ENCODE data around the gene MRTFA.
A peak's percentile ranks its signal among the peaks of the same experiment; 100 is the strongest.

MRTFA gene

GRCh38 chr22:40387746-40388145 is 248.8 kb downstream of the MRTFA start:
- DNase-seq, result no peak

GRCh38 chr22:40385036-40385782 is 251.3 kb downstream of the MRTFA start:
- peak; percentile 21 to 54 (median 52) for DNase-seq

GRCh38 chr22:40383905-40384304 is 252.6 kb downstream of the MRTFA start:
- peak in 3 of 4 experiments; percentile 12 to 49 (median 41) for DNase-seq

- no peak for DNase-seq
Measured at GRCh38 chr22:40381461-40381860, 255.1 kb downstream of the MRTFA start.

- peak; percentile 35 to 68 (median 54) for DNase-seq
Measured at GRCh38 chr22:40378448-40378847, 258.1 kb downstream of the MRTFA start.

- no peak for DNase-seq
Measured at GRCh38 chr22:40377931-40378330, 258.6 kb downstream of the MRTFA start.

- no peak for DNase-seq
Measured at GRCh38 chr22:40376149-40376548, 260.4 kb downstream of the MRTFA start.

- DNase-seq, result no peak
Measured at GRCh38 chr22:40374567-40374966, 262.0 kb downstream of the MRTFA start.

GRCh38 chr22:40368836-40369235 is 267.7 kb downstream of the MRTFA start:
- peak; percentile 20 to 74 (median 46) for DNase-seq

- DNase-seq, result no peak
Measured at GRCh38 chr22:40368016-40368415, 268.5 kb downstream of the MRTFA start.

GRCh38 chr22:40367342-40367741 is 269.2 kb downstream of the MRTFA start:
- no peak for DNase-seq

- no peak for DNase-seq
Measured at GRCh38 chr22:40366068-40366467, 270.5 kb downstream of the MRTFA start.

- no peak for DNase-seq
Measured at GRCh38 chr22:40364431-40364830, 272.1 kb downstream of the MRTFA start.

- DNase-seq, result no peak
Measured at GRCh38 chr22:40363059-40363458, 273.5 kb downstream of the MRTFA start.

GRCh38 chr22:40361100-40361499 is 275.4 kb downstream of the MRTFA start:
- no peak for DNase-seq

All from suppressor macrophage (primary cell).